Measurements from ENCODE around the gene COL8A2.

Gene COL8A2

GRCh38 chr1:36067871-36068270, 57.2 kb downstream of the COL8A2 start:
- no peak for DNase-seq (ENCODE audit: low read depth in 2 of 2)

- DNase-seq (ENCODE audit: low read depth in 2 of 2) = no peak
Measured at GRCh38 chr1:36062315-36062714, 62.7 kb downstream of the COL8A2 start.

- no peak for DNase-seq (ENCODE audit: low read depth in 2 of 2)
Measured at GRCh38 chr1:36055706-36056105, 69.3 kb downstream of the COL8A2 start.

- no peak for DNase-seq (ENCODE audit: low read depth in 2 of 2)
Measured at GRCh38 chr1:36053978-36054377, 71.0 kb downstream of the COL8A2 start.

- no peak for DNase-seq (ENCODE audit: low read depth in 2 of 2)
Measured at GRCh38 chr1:36051821-36052220, 73.2 kb downstream of the COL8A2 start.

Measured in stimulated activated CD8-positive, alpha-beta memory T cell treated with anti-CD3 and anti-CD28 coated beads, Interleukin-7, amount 100 ng/mL, for 1 hour (primary cell).